Measurements from ENCODE around the gene ARF5.

DNA sequence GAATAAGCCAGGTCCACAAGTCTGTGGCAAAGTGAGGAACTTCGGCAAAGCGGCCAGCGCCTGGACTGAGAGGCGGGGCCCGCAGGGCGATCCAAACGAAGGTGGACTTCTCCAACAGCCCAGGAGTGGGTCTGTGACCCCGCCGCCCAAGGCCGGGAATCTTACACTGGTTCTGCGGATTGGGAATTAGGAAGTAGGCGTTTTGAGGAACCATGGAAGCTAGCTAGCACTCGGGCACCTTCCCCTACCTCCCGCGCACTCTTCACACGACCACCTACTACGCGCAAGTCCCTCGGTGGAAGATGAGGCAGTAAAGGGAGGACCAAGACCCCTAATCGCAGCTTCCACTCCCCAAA, 570 bp upstream of the ARF5 start:
- TF ChIP-seq EZH2phosphoT487 (IDR thresholded peaks at IDR 0.05; ENCODE audit: insufficient read depth, low read depth) (no peak), EZH2 (IDR thresholded peaks at IDR 0.05; ENCODE audit: insufficient read depth, poor library complexity, severe bottlenecking) (no peak)
